ENCODE data around the gene ADD3. TPM values are rescaled to one million over a fixed set of nuclear protein-coding genes. Genes with fewer than 3 reads are reported as not detected.
A peak's percentile ranks its signal among the peaks of the same experiment; 100 is the strongest.

The ADD3 gene
- total RNA-seq, 4 donors from 2014 or later, result 257 to 644 (median 358) TPM

DNA sequence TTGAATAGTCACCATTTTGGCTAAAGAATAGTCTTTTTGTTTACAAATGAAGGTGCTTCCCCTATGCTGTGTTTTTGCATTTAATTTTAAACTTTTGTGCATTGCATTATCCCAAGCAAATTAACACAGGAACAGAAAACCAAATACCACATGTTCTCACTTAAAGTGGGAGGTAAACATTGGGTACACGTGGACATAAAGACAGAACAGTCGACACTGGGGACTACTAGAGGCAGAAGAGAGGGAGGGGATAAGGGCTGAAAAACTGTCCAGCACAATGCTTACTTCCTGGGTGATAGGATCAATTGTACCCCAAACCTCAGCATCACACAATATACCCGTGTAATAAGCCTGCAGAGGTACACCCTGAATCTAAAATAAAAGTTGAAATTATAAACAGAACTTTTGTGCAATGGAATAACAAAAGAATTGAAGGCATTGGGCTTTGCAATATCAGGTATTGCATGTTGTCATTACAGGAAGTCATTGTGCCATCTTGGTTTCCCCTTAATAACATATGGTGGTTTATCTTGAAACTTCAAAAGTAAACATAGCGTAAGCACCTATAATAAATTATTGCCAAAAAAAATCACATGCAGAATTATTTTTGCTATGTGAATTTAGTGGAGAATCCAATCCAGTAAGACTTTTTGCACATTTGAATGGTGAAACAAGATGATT lies 16.1 kb downstream of the ADD3 start:
- no peak overlapping the region for H3K27ac ChIP-seq
- H3K9me3 ChIP-seq, result no peaks in the 10 kb centered on the region
- no peak for TF ChIP-seq POLR2A (IDR thresholded peaks at IDR 0.05)
- TF ChIP-seq, protein P1, sequence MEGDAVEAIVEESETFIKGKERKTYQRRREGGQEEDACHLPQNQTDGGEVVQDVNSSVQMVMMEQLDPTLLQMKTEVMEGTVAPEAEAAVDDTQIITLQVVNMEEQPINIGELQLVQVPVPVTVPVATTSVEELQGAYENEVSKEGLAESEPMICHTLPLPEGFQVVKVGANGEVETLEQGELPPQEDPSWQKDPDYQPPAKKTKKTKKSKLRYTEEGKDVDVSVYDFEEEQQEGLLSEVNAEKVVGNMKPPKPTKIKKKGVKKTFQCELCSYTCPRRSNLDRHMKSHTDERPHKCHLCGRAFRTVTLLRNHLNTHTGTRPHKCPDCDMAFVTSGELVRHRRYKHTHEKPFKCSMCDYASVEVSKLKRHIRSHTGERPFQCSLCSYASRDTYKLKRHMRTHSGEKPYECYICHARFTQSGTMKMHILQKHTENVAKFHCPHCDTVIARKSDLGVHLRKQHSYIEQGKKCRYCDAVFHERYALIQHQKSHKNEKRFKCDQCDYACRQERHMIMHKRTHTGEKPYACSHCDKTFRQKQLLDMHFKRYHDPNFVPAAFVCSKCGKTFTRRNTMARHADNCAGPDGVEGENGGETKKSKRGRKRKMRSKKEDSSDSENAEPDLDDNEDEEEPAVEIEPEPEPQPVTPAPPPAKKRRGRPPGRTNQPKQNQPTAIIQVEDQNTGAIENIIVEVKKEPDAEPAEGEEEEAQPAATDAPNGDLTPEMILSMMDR (IDR thresholded peaks at IDR 0.05), result no peak
- WGBS, 2 donors, result 79 to 80% methylated on average over 4 of the region's 4 CpGs
- H3K4me1 ChIP-seq, result peaks cover 5 to 27% of the 10 kb centered on the region in 2 donors
- no peaks in the 10 kb centered on the region for H3K36me3 ChIP-seq
- DNase-seq, result no peak
- H3K4me3 ChIP-seq (replicated peaks in 1 of 3), result no peak overlapping the region
- no peaks in the 10 kb centered on the region for H3K27me3 ChIP-seq
- intact Hi-C loops (cut with DNase I), result no loop called here

DNA sequence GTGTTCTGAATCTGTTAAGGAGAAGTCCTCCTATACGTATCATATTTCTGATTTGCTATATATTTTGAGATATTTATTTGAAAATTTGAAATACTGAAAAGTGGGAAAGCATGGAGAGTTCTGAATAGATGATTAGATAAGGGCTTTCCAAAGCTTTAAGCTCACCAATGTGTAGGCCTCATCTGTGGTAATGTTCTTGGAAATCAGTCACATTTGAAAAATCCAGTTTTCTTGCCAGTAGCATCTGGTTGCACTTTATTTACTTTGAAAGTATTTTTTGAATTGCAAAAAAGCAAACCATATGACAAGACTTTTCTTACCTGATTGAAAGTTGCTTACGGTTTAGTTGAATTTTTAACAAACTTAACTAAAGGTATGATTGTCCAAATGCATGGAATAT lies 21.7 kb downstream of the ADD3 start:
- intact Hi-C loops (cut with DNase I), result no loop called here
- H3K27ac ChIP-seq, result peak overlapping the region in 1 of 3 donors; percentile 16
- H3K9me3 ChIP-seq, result no peaks in the 10 kb centered on the region
- H3K36me3 ChIP-seq, result no peaks in the 10 kb centered on the region
- H3K4me3 ChIP-seq (replicated peaks in 1 of 3), result no peak overlapping the region
- 88 to 89% methylated on average over 2 of the region's 2 CpGs for WGBS, 2 donors
- peaks cover 30 to 43% of the 10 kb centered on the region in 2 donors for H3K4me1 ChIP-seq
- no peak for DNase-seq
- H3K27me3 ChIP-seq, result no peaks in the 10 kb centered on the region
- TF ChIP-seq POLR2A (IDR thresholded peaks at IDR 0.05), result no peak
- TF ChIP-seq, protein P1 (IDR thresholded peaks at IDR 0.05), result no peak

DNA sequence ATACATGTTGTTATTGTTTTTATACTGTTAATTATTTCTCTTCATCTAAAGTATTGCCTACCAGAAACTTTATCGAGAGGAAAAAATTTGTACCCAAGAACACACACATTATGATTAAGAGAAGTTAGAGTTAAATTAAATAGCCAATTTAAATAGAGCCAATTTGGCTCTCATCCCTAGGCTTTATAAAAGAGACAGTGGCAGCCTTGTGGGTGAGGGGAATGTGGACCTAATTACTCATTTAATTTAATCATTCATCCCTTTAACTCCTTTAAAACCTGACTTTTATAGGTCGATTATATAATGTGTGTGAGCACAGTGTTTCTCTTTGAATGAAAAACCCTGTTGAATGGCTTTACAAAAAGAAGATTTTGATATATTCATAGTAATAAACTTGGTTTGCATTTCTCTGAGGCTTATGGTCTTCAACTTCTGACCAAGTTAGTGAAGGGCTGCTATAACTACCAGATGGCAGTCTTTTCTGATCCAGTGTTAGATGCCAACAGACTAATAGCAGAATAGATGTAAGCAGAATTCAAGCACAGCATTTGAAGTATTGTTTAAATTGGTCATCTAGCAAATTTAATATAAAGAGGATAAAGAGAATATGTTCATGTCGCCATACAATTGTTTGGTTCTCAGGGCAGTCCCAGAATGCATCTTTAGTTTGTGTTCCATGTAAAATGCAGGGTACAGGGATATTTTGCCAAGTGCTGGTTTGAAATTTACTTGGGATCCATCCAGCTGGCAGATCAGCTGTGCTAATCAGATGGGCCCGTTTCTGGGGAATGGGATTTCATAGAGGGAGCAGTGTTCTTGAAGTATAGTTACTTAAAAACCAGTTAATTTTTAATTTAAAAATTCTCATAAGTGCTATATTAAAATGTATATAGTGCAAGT lies 25.3 kb downstream of the ADD3 start:
- H3K36me3 ChIP-seq, result no peaks in the 10 kb centered on the region
- H3K27ac ChIP-seq, result peak overlapping the region in 1 of 3 donors; percentile 51
- peaks cover 32 to 35% of the 10 kb centered on the region in 2 donors for H3K4me1 ChIP-seq
- no peak overlapping the region for H3K4me3 ChIP-seq (replicated peaks in 1 of 3)
- TF ChIP-seq POLR2A (IDR thresholded peaks at IDR 0.05), result no peak
- TF ChIP-seq, protein P1 (IDR thresholded peaks at IDR 0.05), result no peak
- WGBS, 2 donors, result 60% methylated on average over 4 of the region's 4 CpGs
- H3K9me3 ChIP-seq, result no peaks in the 10 kb centered on the region
- H3K27me3 ChIP-seq, result no peaks in the 10 kb centered on the region
- DNase-seq, result peak in 1 of 2 donors; percentile 26
- intact Hi-C loops (cut with DNase I), result no loop called here

DNA sequence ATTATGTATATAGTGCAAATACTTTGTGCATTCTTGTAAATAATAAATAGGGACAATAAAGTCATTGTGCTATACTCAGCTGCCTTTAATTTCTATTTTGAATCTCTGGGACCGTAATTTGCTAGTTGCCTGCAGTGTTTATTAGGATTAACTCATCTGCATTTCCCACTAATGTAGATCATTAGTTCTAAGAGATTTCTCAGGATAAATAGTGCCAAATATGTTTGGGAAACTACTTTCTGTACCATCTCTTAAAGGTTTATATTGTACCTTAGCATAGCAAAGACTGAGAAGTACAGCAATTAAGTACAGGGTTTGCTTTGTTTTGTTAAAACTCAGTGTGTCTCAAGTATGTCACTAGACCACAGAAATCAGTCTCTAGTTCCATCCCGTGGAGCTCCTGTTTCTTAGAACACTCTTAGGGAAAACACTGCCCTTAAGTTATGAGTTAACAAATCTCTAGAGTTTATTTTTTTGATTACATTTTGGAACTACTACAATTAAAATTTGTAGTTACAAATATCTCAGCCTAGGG lies 26.0 kb downstream of the ADD3 start:
- H3K9me3 ChIP-seq, result no peaks in the 10 kb centered on the region
- DNase-seq, result no peak
- peaks cover 32 to 35% of the 10 kb centered on the region in 2 donors for H3K4me1 ChIP-seq
- TF ChIP-seq POLR2A (IDR thresholded peaks at IDR 0.05), result no peak
- TF ChIP-seq, protein P1 (IDR thresholded peaks at IDR 0.05), result no peak
- 35 to 37% methylated on average over 2 of the region's 2 CpGs for WGBS, 2 donors
- no peak overlapping the region for H3K4me3 ChIP-seq (replicated peaks in 1 of 3)
- H3K27ac ChIP-seq, result no peak overlapping the region
- H3K36me3 ChIP-seq, result no peaks in the 10 kb centered on the region
- H3K27me3 ChIP-seq, result no peaks in the 10 kb centered on the region
- intact Hi-C loops (cut with DNase I), result no loop called here
